ENCODE data around the gene SLFN14.

DNA sequence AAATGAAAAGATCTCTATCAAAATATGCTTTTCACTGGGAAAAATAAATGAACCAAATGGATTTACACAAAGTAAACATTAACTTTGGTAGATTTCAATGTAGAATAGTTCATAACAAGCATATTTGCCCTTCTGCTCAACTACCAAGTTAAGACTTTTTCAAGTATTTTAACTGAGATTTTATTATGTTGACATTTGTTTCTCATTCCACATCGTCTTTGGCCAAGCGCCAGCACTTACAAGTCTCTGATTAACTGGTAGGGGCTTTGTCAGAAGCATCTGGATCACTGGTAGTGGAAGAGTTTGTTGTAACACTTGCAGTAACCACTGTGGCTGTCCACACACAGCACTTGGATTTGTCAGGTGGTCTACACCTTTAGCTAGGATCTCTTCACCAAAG, 46.1 kb downstream of the SLFN14 start:
- TF ChIP-seq POLR2AphosphoS5 (IDR thresholded peaks at IDR 0.05; ENCODE audit: low read depth, low read length), result no peak
- no peak for TF ChIP-seq CTCF (IDR thresholded peaks at IDR 0.05)

Data from Panc1 (cell line).